MM.1S (cell line): Measurements from ENCODE around the gene COL20A1.

Experiments used
- DNase-seq: peaks from one replicate; pipeline ENCODE4 v3.0.0-alpha.2; 2015
- H2AFZ ChIP-seq: fragments of 300-600 bp; sonication (generic); 2 replicates; pipeline ENCODE4 v1.6.0; 2016; ENCODE audit warnings: antibody characterized with exemption, low read length
- H3F3A ChIP-seq: fragments of 300-600 bp; sonication (generic); 2 replicates; pipeline ENCODE4 v1.6.1; 2016; ENCODE audit warnings: mild to moderate bottlenecking, antibody characterized with exemption, low read length, moderate library complexity, mixed read lengths; ENCODE audit not compliant: insufficient read depth
- H3K27ac ChIP-seq: fragments of 300-600 bp; sonication (generic); 2 replicates; pipeline ENCODE4 v1.5.1; 2016; ENCODE audit warnings: mild to moderate bottlenecking, low read length
- H3K27me3 ChIP-seq: fragments of 300-600 bp; sonication (generic); replicated peaks from 2 replicates; pipeline ENCODE4 v1.6.0; 2016; ENCODE audit warnings: low read length; ENCODE audit not compliant: insufficient read depth
- H3K36me3 ChIP-seq: fragments of 300-600 bp; sonication (generic); replicated peaks from 2 replicates; pipeline ENCODE4 v1.6.1; 2016; ENCODE audit warnings: mild to moderate bottlenecking, low read length, mixed read lengths; ENCODE audit not compliant: insufficient read depth
- H3K4me1 ChIP-seq: fragments of 300-600 bp; sonication (generic); 2 replicates; pipeline ENCODE4 v1.6.1; 2016; ENCODE audit warnings: low read length, mixed read lengths
- H3K4me2 ChIP-seq: fragments of 300-600 bp; sonication (generic); 2 replicates; pipeline ENCODE4 v1.6.0; 2016; ENCODE audit warnings: low read depth, low read length
- H3K4me3 ChIP-seq: fragments of 300-600 bp; sonication (generic); 2 replicates; pipeline ENCODE4 v1.5.1; 2016; ENCODE audit warnings: low read length, mixed read lengths
- H3K79me2 ChIP-seq: fragments of 300-600 bp; sonication (generic); 2 replicates; pipeline ENCODE4 v1.6.1; 2016; ENCODE audit warnings: mixed run types, low read length, mixed read lengths
- H3K9ac ChIP-seq: fragments of 300-600 bp; sonication (generic); 2 replicates; pipeline ENCODE4 v1.6.1; 2016; ENCODE audit warnings: low read length, mixed read lengths
- H3K9me2 ChIP-seq: fragments of 300-600 bp; sonication (generic); replicated peaks from 2 replicates; pipeline ENCODE4 v1.6.1; 2016; ENCODE audit warnings: mild to moderate bottlenecking, low read length, mixed read lengths; ENCODE audit not compliant: insufficient read depth
- H3K9me3 ChIP-seq: fragments of 300-600 bp; sonication (generic); replicated peaks from 2 replicates; pipeline ENCODE4 v1.6.1; 2016; ENCODE audit warnings: mild to moderate bottlenecking, low read length, mixed read lengths; ENCODE audit not compliant: insufficient read depth
- H4K20me1 ChIP-seq: fragments of 300-600 bp; sonication (generic); 2 replicates; pipeline ENCODE4 v1.6.1; 2016; ENCODE audit warnings: mild to moderate bottlenecking, low read length, moderate library complexity, mixed read lengths; ENCODE audit not compliant: insufficient read depth
- EZH2 ChIP-seq: fragments of 300-600 bp; sonication (generic); optimal IDR thresholded peaks from 2 replicates; pipeline ENCODE3; 2017; ENCODE audit warnings: low read depth, mild to moderate bottlenecking, antibody characterized with exemption, low read length, mixed read lengths
- EZH2phosphoT487 ChIP-seq: fragments of 300-600 bp; sonication (generic); IDR thresholded peaks from 2 replicates; pipeline ENCODE4 v1.6.1; 2018; ENCODE audit warnings: antibody characterized with exemption, low read length
- TF ChIP-seq, protein P1 (sequence below): fragments of 300-600 bp; sonication (generic); IDR thresholded peaks from 2 replicates; pipeline ENCODE4 v1.5.1; 2016; ENCODE audit warnings: antibody characterized with exemption, low read length, mixed read lengths

Gene COL20A1

DNA sequence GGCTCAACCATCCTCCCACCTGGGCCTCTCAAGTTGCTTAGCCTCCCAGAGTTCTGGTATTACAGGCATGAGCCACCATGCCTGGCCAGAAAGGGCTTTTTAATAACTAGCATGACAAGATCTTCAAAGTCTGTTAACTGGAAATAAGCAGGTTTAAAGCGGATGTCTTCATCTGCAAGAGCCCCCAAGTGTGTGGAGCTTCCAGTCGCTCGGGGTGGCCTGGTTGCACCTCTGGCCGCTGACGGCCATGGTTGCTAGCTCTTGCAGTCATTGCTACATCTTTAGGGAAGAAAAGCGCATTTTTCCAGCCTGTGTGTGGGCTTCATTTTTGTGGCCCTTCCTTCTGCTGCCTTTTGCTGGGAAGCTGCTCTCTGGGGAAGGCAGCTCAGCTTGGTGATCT, 12.6 kb upstream of the COL20A1 start:
- no peak for DNase-seq
- Histone ChIP-seq H3K27me3 (no peaks in the 10 kb centered on the region), H3K9me2 (no peaks in the 10 kb centered on the region), H3K9me3 (no peaks in the 10 kb centered on the region), H3K4me2 (no peak overlapping the region), H3K9ac (no peak overlapping the region), H2AFZ (no peak overlapping the region), H4K20me1 (no peaks in the 10 kb centered on the region), H3K36me3 (no peaks in the 10 kb centered on the region), H3K4me3 (no peak overlapping the region), H3K27ac (no peak overlapping the region), H3K4me1 (no peaks in the 10 kb centered on the region), H3F3A (no peaks in the 10 kb centered on the region), H3K79me2 (peaks cover 24% of the 10 kb centered on the region)
- TF ChIP-seq EZH2: no peak
- TF ChIP-seq EZH2phosphoT487: no peak
- TF ChIP-seq, protein P1, sequence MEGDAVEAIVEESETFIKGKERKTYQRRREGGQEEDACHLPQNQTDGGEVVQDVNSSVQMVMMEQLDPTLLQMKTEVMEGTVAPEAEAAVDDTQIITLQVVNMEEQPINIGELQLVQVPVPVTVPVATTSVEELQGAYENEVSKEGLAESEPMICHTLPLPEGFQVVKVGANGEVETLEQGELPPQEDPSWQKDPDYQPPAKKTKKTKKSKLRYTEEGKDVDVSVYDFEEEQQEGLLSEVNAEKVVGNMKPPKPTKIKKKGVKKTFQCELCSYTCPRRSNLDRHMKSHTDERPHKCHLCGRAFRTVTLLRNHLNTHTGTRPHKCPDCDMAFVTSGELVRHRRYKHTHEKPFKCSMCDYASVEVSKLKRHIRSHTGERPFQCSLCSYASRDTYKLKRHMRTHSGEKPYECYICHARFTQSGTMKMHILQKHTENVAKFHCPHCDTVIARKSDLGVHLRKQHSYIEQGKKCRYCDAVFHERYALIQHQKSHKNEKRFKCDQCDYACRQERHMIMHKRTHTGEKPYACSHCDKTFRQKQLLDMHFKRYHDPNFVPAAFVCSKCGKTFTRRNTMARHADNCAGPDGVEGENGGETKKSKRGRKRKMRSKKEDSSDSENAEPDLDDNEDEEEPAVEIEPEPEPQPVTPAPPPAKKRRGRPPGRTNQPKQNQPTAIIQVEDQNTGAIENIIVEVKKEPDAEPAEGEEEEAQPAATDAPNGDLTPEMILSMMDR: no peak

DNA sequence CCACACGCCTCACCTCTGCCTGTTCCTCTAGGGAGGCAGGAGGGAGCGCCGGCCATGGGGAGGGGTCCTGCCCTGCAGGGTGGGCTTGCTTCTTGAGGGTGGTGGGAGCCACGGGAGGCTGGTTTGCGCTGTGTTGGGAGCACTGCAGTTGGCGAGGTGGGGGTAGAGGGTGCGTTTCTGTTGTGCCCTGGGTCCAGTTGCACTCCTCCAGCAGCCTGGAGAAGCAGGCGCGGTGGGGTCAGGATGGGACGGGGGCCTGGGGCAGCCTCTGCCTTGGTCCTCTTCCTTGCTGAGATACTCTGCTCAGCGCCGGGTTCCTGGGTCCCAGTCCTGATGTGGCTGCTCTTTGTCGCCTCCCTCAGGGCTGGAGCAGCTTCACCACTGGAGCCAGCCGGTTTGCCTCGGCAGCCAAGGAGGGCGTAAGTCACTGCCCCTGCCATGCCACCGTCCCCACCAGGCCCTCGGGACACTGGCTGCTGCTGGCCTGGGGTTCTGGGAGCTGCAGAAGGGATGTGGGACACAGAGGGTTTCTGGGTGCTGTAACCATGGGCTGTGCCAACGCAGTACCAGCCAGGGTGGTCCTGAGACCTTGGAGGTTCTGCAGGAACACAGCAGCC, 11.9 kb upstream of the COL20A1 start:
- H3K27ac ChIP-seq: no peak overlapping the region
- H3K9ac ChIP-seq: no peak overlapping the region
- H3K4me2 ChIP-seq: no peak overlapping the region
- H2AFZ ChIP-seq: no peak overlapping the region
- H3K4me3 ChIP-seq: no peak overlapping the region
- no peaks in the 10 kb centered on the region for H3K9me3 ChIP-seq
- no peaks in the 10 kb centered on the region for H3K36me3 ChIP-seq
- no peaks in the 10 kb centered on the region for H3K9me2 ChIP-seq
- DNase-seq: no peak
- no peaks in the 10 kb centered on the region for H3F3A ChIP-seq
- H4K20me1 ChIP-seq: no peaks in the 10 kb centered on the region
- H3K27me3 ChIP-seq: no peaks in the 10 kb centered on the region
- TF ChIP-seq, protein P1: no peak; the same call in 1 of the 2 replicates
- TF ChIP-seq EZH2 (no peak), EZH2phosphoT487 (no peak)
- H3K79me2 ChIP-seq: peaks cover 17% of the 10 kb centered on the region
- H3K4me1 ChIP-seq: no peaks in the 10 kb centered on the region

DNA sequence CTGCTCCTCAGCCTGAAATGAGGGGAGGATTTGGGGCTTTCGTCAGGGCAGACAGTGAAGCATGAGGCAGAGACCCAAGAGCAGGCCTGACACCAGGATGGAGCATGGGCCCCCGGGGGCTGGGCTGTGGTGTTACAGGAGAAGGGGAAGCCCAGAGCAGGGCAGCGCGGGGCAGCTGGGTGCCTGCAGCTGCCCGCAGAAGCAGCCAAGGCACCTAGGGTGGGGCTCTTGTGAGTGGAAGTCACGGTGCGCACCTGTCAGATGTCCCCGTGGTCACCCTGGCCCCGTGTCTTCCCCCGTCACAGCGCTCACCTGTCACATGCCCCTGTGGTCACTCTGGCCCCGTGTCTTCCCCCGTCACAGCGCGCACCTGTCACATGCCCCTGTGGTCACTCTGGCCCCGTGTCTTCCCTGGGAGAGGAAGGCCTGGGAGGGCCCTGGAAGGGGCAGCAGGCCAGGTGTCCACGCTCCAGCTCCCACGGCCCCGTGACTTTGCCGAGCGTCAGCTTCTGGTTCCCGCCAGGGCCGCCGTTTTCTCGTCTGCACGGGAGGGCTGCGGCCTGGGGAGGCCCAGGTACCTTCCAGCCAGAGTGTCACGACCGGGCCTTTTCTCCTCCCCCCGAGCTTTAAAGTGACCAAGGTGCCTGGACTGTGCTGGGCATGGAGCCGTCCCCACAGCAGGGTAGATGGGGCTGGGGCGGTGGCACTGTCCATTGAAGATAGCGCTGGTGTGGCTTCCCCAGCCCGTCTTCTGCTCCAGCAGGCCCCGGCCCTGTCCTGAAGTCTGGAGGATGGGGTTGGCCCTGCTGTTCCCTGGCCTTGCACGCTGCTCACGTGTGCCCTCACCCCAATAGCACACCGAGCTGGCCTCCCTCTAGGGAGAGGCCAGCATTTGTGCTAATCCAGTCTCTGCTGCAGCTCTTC, 11.0 kb upstream of the COL20A1 start:
- Histone ChIP-seq H3K79me2 (peaks cover 7% of the 10 kb centered on the region), H3K36me3 (no peaks in the 10 kb centered on the region)

More for the DNA sequence above, 11.0 kb upstream of the COL20A1 start:
- no peaks in the 10 kb centered on the region for H3K27me3 ChIP-seq
- no peak overlapping the region for H3K9ac ChIP-seq
- no peak overlapping the region for H3K4me2 ChIP-seq
- no peaks in the 10 kb centered on the region for H3K9me2 ChIP-seq
- no peaks in the 10 kb centered on the region for H3F3A ChIP-seq
- TF ChIP-seq EZH2phosphoT487 (no peak), EZH2 (no peak)
- TF ChIP-seq, protein P1: no peak
- no peak overlapping the region for H2AFZ ChIP-seq
- H3K4me1 ChIP-seq: no peaks in the 10 kb centered on the region
- no peak for DNase-seq
- no peaks in the 10 kb centered on the region for H3K9me3 ChIP-seq
- no peak overlapping the region for H3K4me3 ChIP-seq
- no peak overlapping the region for H3K27ac ChIP-seq
- H4K20me1 ChIP-seq: no peaks in the 10 kb centered on the region
